Activated T-cell treated with anti-CD3 and anti-CD28 coated beads for 4 hours (primary cell): Measurements from ENCODE around the gene BMP2K.
"Not testable (repeated sequence)": the region's sequence is repeated elsewhere in the genome, so short reads cannot be mapped to it uniquely, and the experiment has no call there.

Experiments used
- DNase-seq: peaks from one replicate; pipeline ENCODE4 v3.0.0-alpha.2; 2020

BMP2K gene

GRCh38 chr4:78868712-78869111 lies 92.6 kb downstream of the BMP2K start:
- not testable (repeated sequence) for DNase-seq

GRCh38 chr4:78870056-78870455 lies 93.9 kb downstream of the BMP2K start:
- DNase-seq = no peak

GRCh38 chr4:78876568-78877320 lies 100.6 kb downstream of the BMP2K start:
- DNase-seq = no peak

- DNase-seq = no peak
Measured at GRCh38 chr4:78878031-78878430, 101.9 kb downstream of the BMP2K start.

- no peak for DNase-seq
Measured at GRCh38 chr4:78880874-78881492, 104.8 kb downstream of the BMP2K start.

- DNase-seq = no peak
Measured at GRCh38 chr4:78885598-78885997, 109.4 kb downstream of the BMP2K start.

GRCh38 chr4:78889955-78890354 lies 113.8 kb downstream of the BMP2K start:
- no peak for DNase-seq

GRCh38 chr4:78899302-78899701 lies 123.2 kb downstream of the BMP2K start:
- DNase-seq = no peak

- no peak for DNase-seq
Measured at GRCh38 chr4:78901882-78902281, 125.7 kb downstream of the BMP2K start.

- DNase-seq = no peak
Measured at GRCh38 chr4:78902298-78902697, 126.1 kb downstream of the BMP2K start.

GRCh38 chr4:78904143-78904542 lies 128.0 kb downstream of the BMP2K start:
- no peak for DNase-seq

- no peak for DNase-seq
Measured at GRCh38 chr4:78907638-78908037, 131.5 kb downstream of the BMP2K start.

- not testable (repeated sequence) for DNase-seq
Measured at GRCh38 chr4:78908974-78909373, 132.8 kb downstream of the BMP2K start.

- DNase-seq = no peak
Measured at GRCh38 chr4:78910612-78911011, 134.5 kb downstream of the BMP2K start.

- no peak for DNase-seq
Measured at GRCh38 chr4:78922207-78922606, 146.1 kb downstream of the BMP2K start.

GRCh38 chr4:78923464-78924312 lies 147.5 kb downstream of the BMP2K start:
- no peak for DNase-seq

GRCh38 chr4:78926826-78927225 lies 150.7 kb downstream of the BMP2K start:
- DNase-seq = no peak

GRCh38 chr4:78928835-78929234 lies 152.7 kb downstream of the BMP2K start:
- no peak for DNase-seq

GRCh38 chr4:78930016-78930629 lies 154.0 kb downstream of the BMP2K start:
- no peak for DNase-seq

GRCh38 chr4:78936989-78937388 lies 160.8 kb downstream of the BMP2K start:
- no peak for DNase-seq

GRCh38 chr4:78937837-78938236 lies 161.7 kb downstream of the BMP2K start:
- no peak for DNase-seq

GRCh38 chr4:78938474-78938867 lies 162.3 kb downstream of the BMP2K start:
- no peak for DNase-seq
